Endothelial cell of umbilical vein (primary cell): ENCODE data around the gene HOXA4. TPM values are rescaled to one million over a fixed set of nuclear protein-coding genes. Genes with fewer than 3 reads are reported as not detected.

ENCODE experiments used
- BruUV-seq: library from RNA; stranded (reverse); fragments of 400-500 nt; replicated peaks from 2 replicates; lab custom pipeline; 2021; lab: Mats Ljungman, UMichigan
- CTCF ChIA-PET: fragments of 300-600, 350-600 bp; sonication (Branson Sonifier 250); formaldehyde crosslinking; loops from one replicate; lab custom pipeline; 2021; ENCODE audit warnings: antibody characterized with exemption, inconsistent platforms; lab: Charles Lee
- POLR2A ChIA-PET: fragments of 300-600, 350-600 bp; sonication (Branson Sonifier 250); formaldehyde crosslinking; loops from one replicate; lab custom pipeline; 2021; ENCODE audit warnings: antibody characterized with exemption, inconsistent platforms; lab: Charles Lee
- DNase-seq: peaks from one replicate; pipeline ENCODE4 v3.0.0-alpha.2; 2011; ENCODE audit warnings: low read depth, low spot score
- FAIRE-seq: peaks from 2 replicates; lab custom pipeline; 2011; peaks lifted over from hg19 to GRCh38; lab: Jason Lieb, UNC
- H2AFZ ChIP-seq: 2 replicates; pipeline ENCODE4 v1.6.0; 2012; ENCODE audit warnings: low read depth, low read length, control low read depth, inconsistent platforms
- H3K27ac ChIP-seq: 2 replicates; pipeline ENCODE4 v1.5.1; 2011; ENCODE audit warnings: low read depth, mild to moderate bottlenecking, control low read depth, low read length, moderate library complexity; ENCODE audit not compliant: insufficient read depth
- H3K27me3 ChIP-seq, 2 experiments: 2 replicates each; pipeline versions ENCODE4 v1.6.0 to v1.6.1; 2011; ENCODE audit warnings: low read length in 2 of 2, mixed read lengths in 1 of 2; ENCODE audit not compliant: control insufficient read depth in 2 of 2, insufficient read depth in 2 of 2
- H3K36me3 ChIP-seq, 2 experiments: 2 replicates in 1 of 2; 3 replicates in 1 of 2; pipeline ENCODE4 v1.5.1; 2011; ENCODE audit warnings: low read length in 2 of 2, mild to moderate bottlenecking in 1 of 2, moderate library complexity in 1 of 2; ENCODE audit not compliant: control insufficient read depth in 2 of 2, insufficient read depth in 2 of 2; ENCODE audit errors: extremely low read depth in 1 of 2
- H3K4me1 ChIP-seq: 3 replicates; pipeline ENCODE4 v1.5.1; 2011; ENCODE audit warnings: mild to moderate bottlenecking, low read length; ENCODE audit not compliant: control insufficient read depth, insufficient read depth; ENCODE audit errors: extremely low read depth
- H3K4me2 ChIP-seq: 2 replicates; pipeline ENCODE4 v1.6.1; 2011; ENCODE audit warnings: low read length, control low read depth, mixed read lengths; ENCODE audit not compliant: insufficient read depth
- H3K4me3 ChIP-seq, 3 experiments: fragments of 200-600 bp in 1 of 3; sonication (generic), shearing (Covaris generic) in 1 of 3; replicated peaks in 1 of 3; 2 replicates each; pipeline ENCODE4 v1.5.1; 2011 to 2016; ENCODE audit warnings: control low read depth in 3 of 3, low read length in 3 of 3, mild to moderate bottlenecking in 2 of 3, inconsistent platforms in 1 of 3, low read depth in 1 of 3, moderate library complexity in 1 of 3; ENCODE audit not compliant: insufficient read depth in 1 of 3
- H3K79me2 ChIP-seq: 2 replicates; pipeline ENCODE4 v1.6.0; 2012; ENCODE audit warnings: low read length, inconsistent platforms; ENCODE audit not compliant: control insufficient read depth, insufficient read depth
- H3K9ac ChIP-seq: replicated peaks from 2 replicates; pipeline ENCODE3; 2011; ENCODE audit warnings: low read length, control low read depth; ENCODE audit not compliant: insufficient read depth; ENCODE audit errors: extremely low read depth
- H3K9me1 ChIP-seq: replicated peaks from 3 replicates; pipeline ENCODE4 v1.6.0; 2011; ENCODE audit warnings: mild to moderate bottlenecking, low read length; ENCODE audit not compliant: control insufficient read depth, insufficient read depth; ENCODE audit errors: extremely low read depth
- H3K9me3 ChIP-seq: replicated peaks from 2 replicates; pipeline ENCODE4 v1.5.1; 2012; ENCODE audit warnings: low read length, inconsistent platforms; ENCODE audit not compliant: control insufficient read depth, insufficient read depth
- H4K20me1 ChIP-seq: replicated peaks from 2 replicates; pipeline ENCODE3; 2011; ENCODE audit warnings: mild to moderate bottlenecking, low read length; ENCODE audit not compliant: control insufficient read depth, insufficient read depth; ENCODE audit errors: extremely low read depth
- CTCF ChIP-seq, 2 donors: IDR thresholded peaks; 1 replicate in 1 of 2; 2 replicates in 1 of 2; pipeline ENCODE4 v1.5.1; 2011; ENCODE audit warnings: low read length in 2 of 2, mild to moderate bottlenecking in 2 of 2, moderate library complexity in 2 of 2, control low read depth in 1 of 2, inconsistent platforms in 1 of 2, low read depth in 1 of 2; ENCODE audit not compliant: insufficient read depth in 1 of 2; ENCODE audit errors: extremely low read depth in 1 of 2
- EZH2 ChIP-seq: IDR thresholded peaks from 2 replicates; pipeline ENCODE4 v1.6.1; 2012; ENCODE audit warnings: borderline replicate concordance, low read depth, mild to moderate bottlenecking, moderate library complexity, low read length, inconsistent platforms; ENCODE audit not compliant: severe bottlenecking
- FOS ChIP-seq: IDR thresholded peaks from 2 replicates; pipeline ENCODE4 v1.6.1; 2011; ENCODE audit warnings: mild to moderate bottlenecking, low read length, moderate library complexity, borderline replicate concordance; ENCODE audit not compliant: insufficient read depth
- GATA2 ChIP-seq: IDR thresholded peaks from 2 replicates; pipeline ENCODE4 v1.7.0; 2011; ENCODE audit warnings: low read depth, mild to moderate bottlenecking, moderate library complexity, mixed read lengths, low read length; ENCODE audit not compliant: insufficient read length, insufficient read depth
- JUN ChIP-seq: IDR thresholded peaks from 2 replicates; pipeline ENCODE4 v1.6.1; 2011; ENCODE audit warnings: borderline replicate concordance, low read depth; ENCODE audit not compliant: insufficient read length, insufficient read depth
- MAX ChIP-seq: IDR thresholded peaks from 2 replicates; pipeline ENCODE4 v1.6.1; 2011; ENCODE audit not compliant: insufficient read depth, insufficient read length
- POLR2A ChIP-seq: IDR thresholded peaks from 2 replicates; pipeline ENCODE4 v1.6.1; 2012; ENCODE audit warnings: low read depth, mild to moderate bottlenecking, control low read depth, low read length
- POLR2AphosphoS5 ChIP-seq: IDR thresholded peaks from 2 replicates; pipeline ENCODE4 v1.6.1; 2012; ENCODE audit warnings: low read depth, mild to moderate bottlenecking, control low read depth, low read length, moderate library complexity; ENCODE audit not compliant: insufficient read depth
- dilution Hi-C: fragments of 300-500 bp; cut with MboI; formaldehyde crosslinking; loops from one replicate; pipeline ENCODE4 v1.15.0; 2019; ENCODE audit warnings: low sequenced_read_pairs; ENCODE audit not compliant: extremely low pct_ligation_motif_present
- intact Hi-C: fragments of 100-400 bp; cut with micrococcal nuclease; formaldehyde crosslinking; loops from one replicate; pipeline ENCODE4 v1.10.0; 2022
- polyA plus RNA-seq, 4 experiments: library from polyadenylated mRNA; depleted of rRNA in 3 of 4; stranded (reverse) in 3 of 4; unstranded in 1 of 4; fragments of >200 nt; gene quantifications; 2 replicates each; pipeline versions ENCODE4 v1.2.1 to v1.2.3, GENCODE V29; 2011 to 2012; ENCODE audit warnings: missing spikeins in 1 of 4
- total RNA-seq: library from RNA; stranded (reverse); gene quantifications from 2 replicates; pipeline ENCODE4 v1.2.3, GENCODE V29; 2021

HOXA4 gene
- total and polyA plus RNA-seq, 2 donors (not counting 3 experiments of a cell fraction or from before 2014, with no cell fraction given): 4.9 to 8.1 TPM

GRCh38 chr7:27163288-27164044 is 32.9 kb upstream of the HOXA4 start:
- CTCF ChIA-PET: interaction anchor here (0.6 to 4.6 kb wide), 8 partner anchors 13 to 798 kb away, joined by 3 to 145 read pairs (median 38); partner anchors contain the start of genes HOXA10 and HOXA3
- Histone ChIP-seq H3K9me3 (no peaks in the 10 kb centered on the region), H3K4me3 (peak overlapping the region; percentile 63 to 98 (median 88)), H3K27me3 (no peaks in the 10 kb centered on the region), H3K4me2 (peak overlapping the region; percentile 91), H3K36me3 (peaks cover 3 to 7% of the 10 kb centered on the region in 2 experiments), H3K9me1 (no peaks in the 10 kb centered on the region), H3K79me2 (peaks cover 80% of the 10 kb centered on the region), H3K4me1 (peaks cover 50% of the 10 kb centered on the region), H2AFZ (no peak overlapping the region), H3K9ac (peak overlapping the region; percentile 85), H4K20me1 (no peaks in the 10 kb centered on the region), H3K27ac (peak overlapping the region; percentile 91)
- DNase-seq (no peak), FAIRE-seq (no peak)
- POLR2A ChIA-PET: no interaction called here
- intact Hi-C loops (loop anchor here (2.0 to 5.0 kb wide), 5 partner anchors 13 to 1771 kb away; partner anchors contain the start of gene HOXA2), dilution Hi-C loops (loop anchor here (10.0 to 25.0 kb wide), 3 partner anchors 309 to 976 kb away; no protein-coding TSS in a partner anchor)
- no TSS peak for BruUV-seq
- no peak for TF ChIP-seq MAX
- TF ChIP-seq EZH2: no peak
- no peak for TF ChIP-seq GATA2
- no peak for TF ChIP-seq CTCF (IDR thresholded peaks at IDR 0.05; ENCODE audit: extremely low read depth in 1 of 2, insufficient read depth in 1 of 2, low read depth in 1 of 2, low read length in 2 of 2)
- no peak for TF ChIP-seq POLR2AphosphoS5
- no peak for TF ChIP-seq POLR2A
- TF ChIP-seq FOS: no peak
- no peak for TF ChIP-seq JUN
